Smooth muscle cell (in vitro differentiated cells): Measurements from ENCODE around the gene TUFM. TPM values are rescaled to one million over a fixed set of nuclear protein-coding genes. Genes with fewer than 3 reads are reported as not detected.

Experiments used
- DNase-seq: peaks from one replicate; lab custom pipeline; 2025; ENCODE audit not compliant: unreplicated experiment; lab: John Stamatoyannopoulos, UW
- H2AFZ ChIP-seq: fragments of 200-600 bp; sonication (generic); 2 replicates; pipeline ENCODE4 v1.6.0; 2016; ENCODE audit warnings: antibody characterized with exemption, low read depth, mild to moderate bottlenecking
- H3F3A ChIP-seq: fragments of 200-600 bp; sonication (generic); 2 replicates; pipeline ENCODE4 v1.6.0; 2017; ENCODE audit warnings: antibody characterized with exemption, low read depth
- H3K27ac ChIP-seq: fragments of 200-600 bp; sonication (generic); 2 replicates; pipeline ENCODE4 v1.5.1; 2016; ENCODE audit warnings: low read depth, mild to moderate bottlenecking
- H3K27me3 ChIP-seq: fragments of 200-600 bp; sonication (generic); 2 replicates; pipeline ENCODE4 v1.6.1; 2016; ENCODE audit warnings: low read depth, mild to moderate bottlenecking
- H3K36me3 ChIP-seq: fragments of 200-600 bp; sonication (generic); 2 replicates; pipeline ENCODE4 v1.5.1; 2016; ENCODE audit warnings: low read depth
- H3K4me1 ChIP-seq: fragments of 200-600 bp; sonication (generic); 2 replicates; pipeline ENCODE4 v1.5.1; 2016; ENCODE audit warnings: low read depth
- H3K4me2 ChIP-seq: fragments of 200-600 bp; sonication (generic); 2 replicates; pipeline ENCODE4 v1.6.0; 2016; ENCODE audit warnings: mild to moderate bottlenecking
- H3K4me3 ChIP-seq: fragments of 200-600 bp; sonication (generic); 2 replicates; pipeline ENCODE4 v1.5.1; 2016; ENCODE audit warnings: mild to moderate bottlenecking
- H3K79me2 ChIP-seq: fragments of 200-600 bp; sonication (generic); 2 replicates; pipeline ENCODE4 v1.6.0; 2016; ENCODE audit warnings: low read depth, mild to moderate bottlenecking
- H3K9ac ChIP-seq: fragments of 200-600 bp; sonication (generic); 2 replicates; pipeline ENCODE4 v1.6.0; 2016; ENCODE audit warnings: low read depth
- H3K9me3 ChIP-seq: fragments of 200-600 bp; sonication (generic); replicated peaks from 2 replicates; pipeline ENCODE4 v1.5.1; 2016; ENCODE audit warnings: low read depth
- H4K20me1 ChIP-seq: fragments of 200-600 bp; sonication (generic); 2 replicates; pipeline ENCODE4 v1.6.0; 2016; ENCODE audit warnings: low read depth
- WGBS: methylation state at CpG from one replicate; pipeline ENCODE4 v1.1.7; 2016; ENCODE audit warnings: low lambda C conversion rate; 5-methylcytosine and 5-hydroxymethylcytosine counted together
- polyA plus RNA-seq: library from polyadenylated mRNA; unstranded; fragments of >200 nt; fragmentation: Nextera tagmentation; extraction: Ambion mirVana; gene quantifications from 2 replicates; pipeline ENCODE4 v1.2.1, GENCODE V29; 2016
- total RNA-seq: library from RNA; depleted of rRNA; stranded (reverse); fragments of >200 nt; gene quantifications from 2 replicates; pipeline ENCODE4 v1.2.3, GENCODE V29; 2014
- TF ChIP-seq, protein P1 (sequence below): fragments of 200-600 bp; sonication (generic); IDR thresholded peaks from 2 replicates; pipeline ENCODE4 v1.5.1; 2017; ENCODE audit warnings: borderline replicate concordance, mild to moderate bottlenecking, antibody characterized with exemption; ENCODE audit not compliant: insufficient read depth, poor library complexity, severe bottlenecking

Gene TUFM
- total and polyA plus RNA-seq, 2 experiments from 2014 or later = 76.1 to 191 TPM

DNA sequence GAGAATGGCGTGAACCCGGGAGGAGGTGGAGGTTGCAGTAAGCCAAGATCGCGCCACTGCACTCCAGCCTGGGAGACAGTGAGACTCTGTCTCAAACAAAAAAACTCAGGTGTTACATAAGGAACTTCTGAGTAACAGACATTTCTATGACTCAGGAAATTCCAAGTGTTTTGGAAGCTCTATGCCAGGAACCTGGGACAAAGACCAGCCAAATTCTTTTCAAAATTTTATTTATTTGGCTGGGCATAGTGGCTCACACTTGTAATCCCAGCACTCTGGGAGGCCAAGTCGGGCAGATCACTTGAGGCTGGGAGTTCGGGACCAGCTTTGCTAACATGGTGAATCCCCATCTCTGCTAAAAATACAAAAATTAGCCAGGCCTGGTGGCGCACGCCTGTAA is 12.3 kb upstream of the TUFM start:
- TF ChIP-seq, protein P1, sequence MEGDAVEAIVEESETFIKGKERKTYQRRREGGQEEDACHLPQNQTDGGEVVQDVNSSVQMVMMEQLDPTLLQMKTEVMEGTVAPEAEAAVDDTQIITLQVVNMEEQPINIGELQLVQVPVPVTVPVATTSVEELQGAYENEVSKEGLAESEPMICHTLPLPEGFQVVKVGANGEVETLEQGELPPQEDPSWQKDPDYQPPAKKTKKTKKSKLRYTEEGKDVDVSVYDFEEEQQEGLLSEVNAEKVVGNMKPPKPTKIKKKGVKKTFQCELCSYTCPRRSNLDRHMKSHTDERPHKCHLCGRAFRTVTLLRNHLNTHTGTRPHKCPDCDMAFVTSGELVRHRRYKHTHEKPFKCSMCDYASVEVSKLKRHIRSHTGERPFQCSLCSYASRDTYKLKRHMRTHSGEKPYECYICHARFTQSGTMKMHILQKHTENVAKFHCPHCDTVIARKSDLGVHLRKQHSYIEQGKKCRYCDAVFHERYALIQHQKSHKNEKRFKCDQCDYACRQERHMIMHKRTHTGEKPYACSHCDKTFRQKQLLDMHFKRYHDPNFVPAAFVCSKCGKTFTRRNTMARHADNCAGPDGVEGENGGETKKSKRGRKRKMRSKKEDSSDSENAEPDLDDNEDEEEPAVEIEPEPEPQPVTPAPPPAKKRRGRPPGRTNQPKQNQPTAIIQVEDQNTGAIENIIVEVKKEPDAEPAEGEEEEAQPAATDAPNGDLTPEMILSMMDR = no peak
- no peak for DNase-seq
- no peak overlapping the region for H3K4me3 ChIP-seq
- H3K4me2 ChIP-seq = no peak overlapping the region
- no peaks in the 10 kb centered on the region for H3K27me3 ChIP-seq
- 96% methylated on average over 8 of the region's 8 CpGs for WGBS
- no peaks in the 10 kb centered on the region for H3K4me1 ChIP-seq
- no peak overlapping the region for H2AFZ ChIP-seq
- no peaks in the 10 kb centered on the region for H3K36me3 ChIP-seq
- no peaks in the 10 kb centered on the region for H3K9me3 ChIP-seq
- H3K79me2 ChIP-seq = peaks cover 8% of the 10 kb centered on the region
- H3K27ac ChIP-seq = no peak overlapping the region
- H3F3A ChIP-seq = no peaks in the 10 kb centered on the region
- H4K20me1 ChIP-seq = no peaks in the 10 kb centered on the region
- no peak overlapping the region for H3K9ac ChIP-seq

DNA sequence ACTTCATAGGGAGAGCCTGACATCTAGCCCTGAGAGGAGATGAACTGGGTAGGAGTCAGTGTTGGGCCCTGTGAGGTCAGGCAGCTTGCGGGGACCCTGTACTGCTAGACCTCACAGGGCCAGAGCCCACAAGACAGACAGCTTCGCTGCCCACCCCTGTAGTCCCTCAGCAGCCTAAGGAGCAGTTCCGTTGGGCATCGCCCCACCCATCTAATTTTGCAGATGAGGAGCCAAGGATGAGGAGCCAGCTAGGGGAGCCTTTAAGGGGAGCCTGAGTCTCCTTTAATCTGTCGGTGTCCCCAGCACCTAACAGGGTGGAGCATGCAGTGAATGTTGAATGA is 755 bp upstream of the TUFM start:
- Histone ChIP-seq H3K4me3 (peak overlapping the region; percentile 79), H2AFZ (peak overlapping the region; percentile 82), H4K20me1 (no peaks in the 10 kb centered on the region), H3K9ac (peak overlapping the region; percentile 82), H3K4me2 (peak overlapping the region; percentile 87), H3K79me2 (peaks cover 33% of the 10 kb centered on the region), H3K27ac (peak overlapping the region; percentile 43), H3K36me3 (no peaks in the 10 kb centered on the region), H3K27me3 (no peaks in the 10 kb centered on the region), H3K9me3 (no peaks in the 10 kb centered on the region), H3F3A (no peaks in the 10 kb centered on the region), H3K4me1 (peaks cover 7% of the 10 kb centered on the region)
- TF ChIP-seq, protein P1 = no peak
- no peak for DNase-seq
- 49% methylated on average over 5 of the region's 5 CpGs for WGBS

DNA sequence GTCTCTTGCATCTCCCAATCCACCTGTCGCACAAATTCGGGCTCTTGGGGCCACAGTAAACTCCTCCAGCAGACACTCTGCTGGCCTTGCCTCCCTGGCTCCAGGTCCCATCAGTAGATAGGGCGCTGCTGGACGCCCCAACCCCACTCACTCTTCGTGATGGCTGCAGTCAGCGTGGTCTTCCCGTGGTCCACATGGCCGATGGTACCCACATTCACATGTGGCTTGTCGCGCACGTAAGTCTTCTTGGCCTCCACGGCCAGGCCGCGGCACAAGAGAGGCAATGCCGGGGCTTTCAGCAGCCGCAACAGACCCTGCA is 428 bp downstream of the TUFM start:
- H3K36me3 ChIP-seq = no peaks in the 10 kb centered on the region
- no peaks in the 10 kb centered on the region for H3K27me3 ChIP-seq
- TF ChIP-seq, protein P1 = no peak
- 2% methylated on average over 16 of the region's 16 CpGs for WGBS
- DNase-seq = no peak
- peak overlapping the region; percentile 79 for H3K4me3 ChIP-seq
- peaks cover 4% of the 10 kb centered on the region for H3F3A ChIP-seq
- H3K4me2 ChIP-seq = peak overlapping the region; percentile 93
- no peaks in the 10 kb centered on the region for H4K20me1 ChIP-seq
- H3K9ac ChIP-seq = peak overlapping the region; percentile 89
- peak overlapping the region; percentile 55 for H3K27ac ChIP-seq
- no peaks in the 10 kb centered on the region for H3K9me3 ChIP-seq
- peak overlapping the region; percentile 25 for H2AFZ ChIP-seq
- H3K4me1 ChIP-seq = peaks cover 7% of the 10 kb centered on the region
- peaks cover 33% of the 10 kb centered on the region for H3K79me2 ChIP-seq

DNA sequence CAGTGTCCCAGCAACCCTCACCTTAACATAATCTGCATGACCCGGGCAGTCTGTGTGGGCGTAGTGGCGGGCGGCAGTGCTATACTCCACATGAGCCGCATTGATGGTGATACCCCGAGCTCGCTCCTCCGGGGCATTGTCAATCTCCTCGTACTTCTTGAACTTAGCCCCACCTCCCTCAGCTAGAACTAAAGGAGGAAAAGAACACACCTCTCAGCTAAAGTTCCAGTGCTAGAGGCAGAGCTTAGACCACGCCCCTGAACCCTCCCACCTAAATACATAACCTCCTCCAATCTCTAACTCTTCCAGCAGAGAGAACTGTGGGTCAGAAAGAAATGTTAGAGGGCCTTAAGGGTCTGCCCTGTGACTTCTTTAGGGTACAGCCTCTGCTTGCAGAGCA is 855 bp downstream of the TUFM start:
- TF ChIP-seq, protein P1 = no peak
- Histone ChIP-seq H3K4me2 (peak overlapping the region; percentile 93), H2AFZ (no peak overlapping the region), H4K20me1 (no peaks in the 10 kb centered on the region), H3K4me3 (peak overlapping the region; percentile 79), H3F3A (peaks cover 4% of the 10 kb centered on the region), H3K36me3 (no peaks in the 10 kb centered on the region), H3K9ac (peak overlapping the region; percentile 89), H3K79me2 (peaks cover 33% of the 10 kb centered on the region), H3K9me3 (no peaks in the 10 kb centered on the region), H3K27ac (peak overlapping the region; percentile 55), H3K27me3 (no peaks in the 10 kb centered on the region), H3K4me1 (peaks cover 7% of the 10 kb centered on the region)
- no peak for DNase-seq
- 77% methylated on average over 10 of the region's 10 CpGs for WGBS
